ENCODE measurements around the gene NXPH3.

Gene NXPH3

DNA sequence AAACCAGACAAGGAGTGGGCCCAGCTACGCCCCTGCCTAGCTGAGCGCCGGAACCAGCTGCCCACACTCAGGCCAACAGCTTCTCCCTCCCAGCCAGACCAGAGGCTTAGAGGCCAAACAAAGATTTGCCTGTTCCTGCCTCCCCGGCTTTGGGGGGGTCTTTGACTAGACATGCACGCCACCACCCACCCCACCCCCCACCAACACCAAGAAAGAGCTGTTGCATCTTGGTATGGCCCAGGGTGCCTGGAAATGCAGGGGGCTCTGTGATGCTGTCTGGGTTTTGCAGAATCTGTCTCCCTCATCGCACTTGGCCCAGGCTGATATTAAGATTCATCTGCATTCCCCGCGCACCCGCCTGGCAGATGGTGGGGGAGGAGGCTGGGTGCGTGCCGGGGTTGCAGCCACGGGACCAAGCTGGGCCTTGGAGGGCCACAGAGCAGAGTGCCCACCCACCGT is 1.3 kb upstream of the NXPH3 start:
- in situ Hi-C loops (cut with HindIII; ENCODE audit: low pct_unique_long_range_greater_than_20kb, low sequenced_read_pairs), result no loop called here

DNA sequence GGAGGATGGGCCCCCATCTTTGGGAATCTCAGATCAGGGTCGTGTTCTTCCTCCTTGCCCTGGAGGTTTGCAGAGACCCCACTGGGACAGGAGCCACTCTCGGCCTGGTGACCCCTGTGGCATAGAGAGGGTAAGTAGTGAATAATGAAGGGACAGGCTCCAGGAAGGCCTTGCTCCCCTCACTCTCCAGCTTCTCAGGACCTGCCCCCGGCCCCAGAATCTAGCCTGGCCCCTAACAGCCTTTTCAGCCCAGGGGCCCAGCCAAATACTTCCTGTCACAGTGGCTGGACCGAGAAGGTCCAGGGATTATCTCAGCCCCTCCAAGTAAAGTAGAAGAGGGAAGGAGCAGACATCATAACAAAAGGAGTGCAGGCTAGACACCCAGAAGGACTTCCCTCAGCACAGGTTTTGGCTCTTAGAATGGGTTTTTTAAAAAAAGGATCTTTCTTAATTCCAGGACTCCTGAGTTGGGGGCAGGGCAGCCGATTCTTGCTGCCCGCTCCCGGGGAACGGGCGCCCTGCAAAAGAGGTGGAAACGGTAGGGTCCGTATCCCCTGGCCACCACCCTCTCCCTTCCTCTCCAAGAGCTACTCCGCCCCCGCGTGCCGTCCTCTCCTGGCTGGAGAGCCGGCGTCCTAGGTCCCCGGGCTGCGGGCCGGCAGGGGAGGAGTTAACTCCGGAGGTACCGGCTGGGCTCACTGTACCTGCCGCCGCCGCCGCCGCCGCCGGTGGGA is 559 bp upstream of the NXPH3 start:
- TF ChIP-seq JUND (IDR thresholded peaks at IDR 0.05; ENCODE audit: low read depth), result no peak
- DNase-seq (ENCODE audit: low read depth in 1 of 2, low spot score in 1 of 2), result no peak
- in situ Hi-C loops (cut with HindIII; ENCODE audit: low pct_unique_long_range_greater_than_20kb, low sequenced_read_pairs), result no loop called here

More for the DNA sequence above, 1.3 kb upstream of the NXPH3 start:
- DNase-seq (ENCODE audit: low read depth in 1 of 2, low spot score in 1 of 2), result no peak
- no peak for TF ChIP-seq JUND (IDR thresholded peaks at IDR 0.05; ENCODE audit: low read depth)

DNA sequence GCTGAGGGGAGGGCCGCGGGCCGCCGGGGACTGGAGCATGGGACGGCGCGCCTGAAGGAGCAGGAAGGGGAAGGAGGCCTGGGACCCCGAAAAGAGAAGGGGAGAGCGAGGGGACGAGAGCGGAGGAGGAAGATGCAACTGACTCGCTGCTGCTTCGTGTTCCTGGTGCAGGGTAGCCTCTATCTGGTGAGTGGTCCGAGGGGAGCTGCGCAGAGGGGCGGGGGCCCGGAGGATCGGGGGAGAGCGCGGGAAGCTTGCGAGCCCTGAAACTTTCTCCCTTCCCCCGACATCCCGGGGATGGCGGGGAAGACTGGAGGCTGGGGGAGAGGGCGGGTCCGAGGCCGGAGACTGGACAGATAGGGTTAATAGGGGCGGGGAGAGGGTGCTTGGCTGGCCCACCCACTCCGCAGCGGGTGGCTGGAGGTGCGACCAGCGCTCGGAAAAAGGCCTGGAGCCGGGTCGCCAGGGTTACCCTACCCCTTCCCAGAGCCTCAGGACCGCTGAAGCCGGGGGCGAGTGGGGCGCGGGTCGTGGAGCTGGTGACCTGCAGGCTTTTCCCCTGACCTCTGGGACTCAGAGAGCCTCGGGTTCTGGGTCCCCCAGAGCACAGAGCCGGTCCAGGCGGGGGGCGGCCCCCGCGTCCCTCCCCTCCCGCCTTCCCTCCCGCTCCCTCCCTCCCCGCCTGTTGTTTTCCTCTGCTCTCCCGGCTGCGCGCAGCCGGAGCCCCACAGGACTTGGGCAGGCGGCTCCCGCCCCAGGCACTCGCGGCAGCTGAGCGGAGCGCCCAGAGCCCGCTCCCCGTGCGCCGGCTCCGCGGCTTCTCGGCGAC is 631 bp downstream of the NXPH3 start:
- no peak for TF ChIP-seq JUND (IDR thresholded peaks at IDR 0.05; ENCODE audit: low read depth)
- peak; percentile 54 to 77 for DNase-seq (ENCODE audit: low read depth in 1 of 2, low spot score in 1 of 2)
- in situ Hi-C loops (cut with HindIII; ENCODE audit: low pct_unique_long_range_greater_than_20kb, low sequenced_read_pairs), result no loop called here

DNA sequence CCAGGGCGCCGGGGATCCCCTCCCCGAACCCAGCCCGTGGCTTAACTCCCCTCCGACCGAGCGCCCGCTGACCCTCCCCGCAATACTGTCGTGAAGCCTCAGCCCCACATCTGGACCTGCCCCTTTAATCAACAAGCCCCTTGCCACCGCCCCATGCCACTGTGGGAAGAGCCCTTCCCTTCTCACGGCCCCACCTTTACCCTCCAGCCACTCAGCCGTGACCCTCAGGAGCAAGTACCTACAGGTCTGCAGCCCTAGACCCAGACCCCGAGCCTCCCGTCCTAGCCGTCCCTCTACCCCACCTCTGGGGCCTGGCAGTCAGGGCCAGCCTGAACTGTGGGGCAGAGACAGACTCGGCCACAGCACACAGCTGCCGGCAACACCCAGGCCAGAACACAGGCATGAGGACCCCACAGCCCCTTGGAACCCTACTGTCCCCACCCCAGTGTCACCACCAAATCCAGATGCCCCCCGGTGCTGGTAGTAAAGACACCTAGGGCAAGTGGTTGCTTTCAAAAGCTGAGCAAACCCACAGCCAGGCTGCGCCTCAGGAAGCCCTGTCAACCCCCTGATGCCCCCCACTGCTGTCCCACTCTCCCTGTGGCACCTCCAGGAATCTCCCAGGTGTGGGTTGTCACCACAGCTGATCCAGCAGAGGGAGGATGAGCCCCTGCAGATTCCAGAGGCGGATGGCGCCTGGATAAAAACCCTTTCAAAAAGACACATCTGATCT is 1.4 kb downstream of the NXPH3 start:
- in situ Hi-C loops (cut with HindIII; ENCODE audit: low pct_unique_long_range_greater_than_20kb, low sequenced_read_pairs), result no loop called here
- DNase-seq (ENCODE audit: low read depth in 1 of 2, low spot score in 1 of 2), result no peak
- TF ChIP-seq JUND (IDR thresholded peaks at IDR 0.05; ENCODE audit: low read depth), result no peak

DNA sequence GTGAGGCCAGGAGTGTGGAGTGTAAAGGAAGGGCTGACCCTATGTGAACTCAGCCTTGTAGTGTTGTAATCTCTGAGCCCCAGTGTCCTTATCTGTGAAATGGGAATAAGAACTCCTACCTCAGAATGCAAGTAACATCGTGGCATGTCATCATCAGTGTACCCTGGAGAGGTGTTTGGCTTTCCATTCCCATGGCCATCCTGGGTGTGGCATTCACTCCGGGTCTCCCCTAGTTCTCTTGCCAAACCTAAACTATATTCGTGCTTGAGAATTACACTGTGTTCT is 1.9 kb downstream of the NXPH3 start:
- DNase-seq (ENCODE audit: low read depth in 1 of 2, low spot score in 1 of 2), result no peak
- TF ChIP-seq JUND (IDR thresholded peaks at IDR 0.05; ENCODE audit: low read depth), result no peak
- in situ Hi-C loops (cut with HindIII; ENCODE audit: low pct_unique_long_range_greater_than_20kb, low sequenced_read_pairs), result no loop called here

DNA sequence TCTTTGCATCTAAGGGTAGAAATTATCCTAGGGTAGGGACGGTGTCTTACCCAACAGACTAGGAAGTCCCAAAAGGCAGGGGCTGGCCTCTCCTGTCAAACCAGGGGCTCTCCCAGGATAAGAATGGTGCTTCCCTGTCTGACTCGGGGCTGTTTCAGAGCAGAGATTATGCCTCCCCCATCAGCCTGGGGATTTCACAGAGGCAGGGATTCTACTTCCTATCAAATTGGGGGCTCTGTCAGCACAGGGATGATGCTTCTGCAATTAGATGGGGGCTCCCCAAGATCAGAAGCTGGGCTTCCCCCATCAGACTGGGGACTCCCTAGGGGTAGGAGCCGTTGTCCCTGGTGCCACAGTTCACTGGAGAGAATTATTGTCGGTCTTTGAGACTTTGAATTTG is 2.3 kb downstream of the NXPH3 start:
- TF ChIP-seq JUND (IDR thresholded peaks at IDR 0.05; ENCODE audit: low read depth), result no peak
- in situ Hi-C loops (cut with HindIII; ENCODE audit: low pct_unique_long_range_greater_than_20kb, low sequenced_read_pairs), result no loop called here
- DNase-seq (ENCODE audit: low read depth in 1 of 2, low spot score in 1 of 2), result no peak

DNA sequence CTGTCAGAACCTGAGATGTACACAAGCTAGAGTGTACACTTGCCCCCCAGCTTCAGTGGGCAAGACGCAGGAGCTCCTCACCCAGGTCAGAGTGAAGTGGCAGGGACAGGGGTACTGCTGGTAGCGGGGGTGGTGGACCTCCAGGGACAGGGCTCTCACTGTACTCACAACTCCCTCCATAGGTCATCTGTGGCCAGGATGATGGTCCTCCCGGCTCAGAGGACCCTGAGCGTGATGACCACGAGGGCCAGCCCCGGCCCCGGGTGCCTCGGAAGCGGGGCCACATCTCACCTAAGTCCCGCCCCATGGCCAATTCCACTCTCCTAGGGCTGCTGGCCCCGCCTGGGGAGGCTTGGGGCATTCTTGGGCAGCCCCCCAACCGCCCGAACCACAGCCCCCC is 2.7 kb downstream of the NXPH3 start:
- no peak for DNase-seq (ENCODE audit: low read depth in 1 of 2, low spot score in 1 of 2)
- no peak for TF ChIP-seq JUND (IDR thresholded peaks at IDR 0.05; ENCODE audit: low read depth)
- in situ Hi-C loops (cut with HindIII; ENCODE audit: low pct_unique_long_range_greater_than_20kb, low sequenced_read_pairs), result no loop called here

DNA sequence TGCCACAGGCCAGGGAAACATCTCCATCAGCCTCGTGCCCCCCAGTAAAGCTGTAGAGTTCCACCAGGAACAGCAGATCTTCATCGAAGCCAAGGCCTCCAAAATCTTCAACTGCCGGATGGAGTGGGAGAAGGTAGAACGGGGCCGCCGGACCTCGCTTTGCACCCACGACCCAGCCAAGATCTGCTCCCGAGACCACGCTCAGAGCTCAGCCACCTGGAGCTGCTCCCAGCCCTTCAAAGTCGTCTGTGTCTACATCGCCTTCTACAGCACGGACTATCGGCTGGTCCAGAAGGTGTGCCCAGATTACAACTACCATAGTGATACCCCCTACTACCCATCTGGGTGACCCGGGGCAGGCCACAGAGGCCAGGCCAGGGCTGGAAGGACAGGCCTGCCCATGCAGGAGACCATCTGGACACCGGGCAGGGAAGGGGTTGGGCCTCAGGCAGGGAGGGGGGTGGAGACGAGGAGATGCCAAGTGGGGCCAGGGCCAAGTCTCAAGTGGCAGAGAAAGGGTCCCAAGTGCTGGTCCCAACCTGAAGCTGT is 3.4 kb downstream of the NXPH3 start:
- DNase-seq (ENCODE audit: low read depth in 1 of 2, low spot score in 1 of 2), result no peak
- in situ Hi-C loops (cut with HindIII; ENCODE audit: low pct_unique_long_range_greater_than_20kb, low sequenced_read_pairs), result no loop called here
- no peak for TF ChIP-seq JUND (IDR thresholded peaks at IDR 0.05; ENCODE audit: low read depth)

DNA sequence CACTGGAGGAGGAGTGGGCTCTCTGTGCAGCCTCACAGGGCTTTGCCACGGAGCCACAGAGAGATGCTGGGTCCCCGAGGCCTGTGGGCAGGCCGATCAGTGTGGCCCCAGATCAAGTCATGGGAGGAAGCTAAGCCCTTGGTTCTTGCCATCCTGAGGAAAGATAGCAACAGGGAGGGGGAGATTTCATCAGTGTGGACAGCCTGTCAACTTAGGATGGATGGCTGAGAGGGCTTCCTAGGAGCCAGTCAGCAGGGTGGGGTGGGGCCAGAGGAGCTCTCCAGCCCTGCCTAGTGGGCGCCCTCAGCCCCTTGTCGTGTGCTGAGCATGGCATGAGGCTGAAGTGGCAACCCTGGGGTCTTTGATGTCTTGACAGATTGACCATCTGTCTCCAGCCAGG is 3.9 kb downstream of the NXPH3 start:
- in situ Hi-C loops (cut with HindIII; ENCODE audit: low pct_unique_long_range_greater_than_20kb, low sequenced_read_pairs), result no loop called here
- no peak for DNase-seq (ENCODE audit: low read depth in 1 of 2, low spot score in 1 of 2)
- no peak for TF ChIP-seq JUND (IDR thresholded peaks at IDR 0.05; ENCODE audit: low read depth)

DNA sequence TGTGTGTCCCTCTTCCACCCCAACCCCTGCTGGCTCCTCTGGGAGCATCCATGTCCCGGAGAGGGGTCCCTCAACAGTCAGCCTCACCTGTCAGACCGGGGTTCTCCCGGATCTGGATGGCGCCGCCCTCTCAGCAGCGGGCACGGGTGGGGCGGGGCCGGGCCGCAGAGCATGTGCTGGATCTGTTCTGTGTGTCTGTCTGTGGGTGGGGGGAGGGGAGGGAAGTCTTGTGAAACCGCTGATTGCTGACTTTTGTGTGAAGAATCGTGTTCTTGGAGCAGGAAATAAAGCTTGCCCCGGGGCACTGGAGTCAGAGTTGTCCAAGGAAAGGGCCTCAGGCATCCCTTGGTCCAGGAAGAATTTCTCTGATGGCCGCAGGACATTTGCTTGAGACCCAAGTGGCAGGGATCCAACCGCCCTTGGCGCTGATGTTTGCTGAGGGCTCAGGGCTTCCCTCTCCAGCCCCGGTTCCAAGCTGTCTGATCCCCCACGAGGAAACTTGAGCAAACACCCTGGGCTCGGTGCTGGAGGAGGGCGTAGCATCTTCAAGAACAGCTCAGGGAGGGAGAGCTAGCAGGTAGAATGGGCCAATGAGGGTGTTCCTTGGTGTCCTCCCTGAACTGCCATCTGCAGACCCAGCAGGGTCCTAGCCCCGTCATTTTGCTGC is 4.5 kb downstream of the NXPH3 start:
- in situ Hi-C loops (cut with HindIII; ENCODE audit: low pct_unique_long_range_greater_than_20kb, low sequenced_read_pairs), result no loop called here
- peak in 1 of 2 experiments; percentile 42 for DNase-seq (ENCODE audit: low read depth in 1 of 2, low spot score in 1 of 2)
- TF ChIP-seq JUND (IDR thresholded peaks at IDR 0.05; ENCODE audit: low read depth), result no peak

DNA sequence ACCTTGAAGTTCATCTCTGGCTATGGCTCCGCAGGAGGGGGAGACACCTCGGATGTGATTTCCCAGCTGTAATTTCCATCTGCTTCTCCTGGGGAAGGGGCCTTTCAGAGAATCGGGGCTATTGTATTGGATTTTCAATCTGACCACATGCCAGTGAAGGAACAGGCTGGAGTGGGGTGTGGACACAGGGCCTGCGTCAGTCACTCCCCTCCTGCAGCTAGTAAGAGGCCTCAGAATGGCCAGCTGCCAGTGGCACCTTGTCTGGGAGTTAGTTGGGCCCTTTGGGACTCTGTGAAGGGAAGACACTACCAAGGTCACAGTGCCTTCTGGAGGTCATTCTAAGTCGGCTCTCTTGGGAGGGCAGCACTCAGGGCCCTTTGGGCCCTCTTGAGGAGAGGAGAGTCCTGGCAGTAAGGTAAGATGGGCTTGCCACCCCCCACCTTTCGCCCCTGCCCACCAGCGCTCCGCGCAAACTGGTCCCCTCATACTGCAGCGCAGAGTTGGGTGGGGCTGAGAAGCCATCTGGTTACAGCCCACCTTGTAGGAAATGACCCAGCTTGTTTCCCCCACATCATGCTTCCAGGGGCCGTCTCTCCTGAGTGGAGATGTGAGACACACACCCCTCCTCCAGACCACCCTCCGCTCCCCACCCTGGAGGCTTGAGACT is 5.4 kb downstream of the NXPH3 start:
- in situ Hi-C loops (cut with HindIII; ENCODE audit: low pct_unique_long_range_greater_than_20kb, low sequenced_read_pairs), result no loop called here
- DNase-seq (ENCODE audit: low read depth in 1 of 2, low spot score in 1 of 2), result no peak
- TF ChIP-seq JUND (IDR thresholded peaks at IDR 0.05; ENCODE audit: low read depth), result no peak

DNA sequence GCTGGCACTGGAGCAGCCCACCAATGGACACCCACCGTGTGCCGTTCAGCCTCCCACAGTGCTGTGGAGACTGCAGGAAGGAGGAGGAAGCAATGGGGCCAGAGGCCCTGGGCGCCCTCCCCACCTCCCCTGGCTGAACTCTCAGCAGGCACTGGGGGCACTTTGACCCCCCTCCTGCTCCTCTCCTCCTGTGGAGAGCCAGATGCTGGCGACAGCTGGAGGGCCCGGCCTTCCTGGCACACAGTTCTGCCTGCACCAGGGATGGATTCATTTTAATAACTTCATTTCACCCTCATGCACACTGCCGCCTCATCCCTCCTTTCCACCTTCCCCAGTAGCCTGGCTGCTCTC is 6.0 kb downstream of the NXPH3 start:
- DNase-seq (ENCODE audit: low read depth in 1 of 2, low spot score in 1 of 2), result no peak
- in situ Hi-C loops (cut with HindIII; ENCODE audit: low pct_unique_long_range_greater_than_20kb, low sequenced_read_pairs), result no loop called here
- no peak for TF ChIP-seq JUND (IDR thresholded peaks at IDR 0.05; ENCODE audit: low read depth)

Data from T47D (cell line).